HFF-Myc (cell line): Measurements from ENCODE around the gene KIR2DL3.
"Not testable (repeated sequence)": the region's sequence is repeated elsewhere in the genome, so short reads cannot be mapped to it uniquely, and the experiment has no call there.

Experiments used
- DNase-seq: peaks from one replicate; pipeline ENCODE4 v3.0.0-alpha.2; 2011; ENCODE audit warnings: low read depth; ENCODE audit errors: extremely low read depth
- H3K4me3 ChIP-seq: replicated peaks from 2 replicates; pipeline ENCODE4 v1.5.1; 2011; ENCODE audit warnings: low read depth, mild to moderate bottlenecking, control low read depth, low read length

Gene KIR2DL3

DNA sequence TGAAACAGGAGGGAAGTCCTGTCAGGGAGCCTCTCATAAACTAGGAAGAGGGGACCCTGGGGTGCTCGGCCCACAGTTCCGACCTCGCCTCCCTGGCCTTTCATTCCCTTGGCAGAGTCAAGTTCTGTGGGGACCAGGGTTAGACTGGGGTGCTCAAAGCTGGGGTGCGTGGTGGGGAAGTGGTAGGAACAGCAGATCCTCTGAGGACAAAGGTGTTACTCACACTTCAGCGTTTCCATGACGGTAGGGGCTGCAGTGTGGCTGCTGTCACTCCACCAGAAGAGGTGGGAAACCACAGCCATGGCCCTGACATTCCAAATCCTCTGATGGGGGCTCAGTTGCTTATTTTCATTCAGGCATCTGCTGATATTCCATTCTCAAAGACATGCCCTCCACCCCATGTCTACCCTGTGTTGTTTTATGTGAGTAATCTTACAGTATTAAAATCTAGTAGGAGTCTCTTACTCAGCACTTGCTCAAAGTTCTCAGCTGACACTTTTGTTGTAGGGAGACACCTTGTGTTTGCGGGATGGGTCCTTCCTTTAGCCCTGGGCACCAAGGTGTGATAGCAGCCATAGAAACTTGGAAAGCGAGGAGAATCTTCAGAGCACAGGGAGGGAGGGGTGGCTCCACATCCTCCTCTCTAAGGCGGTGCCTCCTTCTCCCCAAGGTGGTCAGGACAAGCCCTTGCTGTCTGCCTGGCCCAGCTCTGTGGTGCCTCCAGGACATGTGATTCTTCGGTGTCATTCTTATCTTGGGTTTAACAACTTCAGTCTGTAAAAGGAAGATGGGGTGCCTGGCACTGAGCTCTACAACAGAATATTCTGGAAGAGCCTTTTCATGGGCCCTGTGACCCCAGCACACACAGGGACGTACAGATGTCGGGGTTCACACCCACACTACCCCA is 18.1 kb downstream of the KIR2DL3 start:
- H3K4me3 ChIP-seq, result not testable (repeated sequence)

DNA sequence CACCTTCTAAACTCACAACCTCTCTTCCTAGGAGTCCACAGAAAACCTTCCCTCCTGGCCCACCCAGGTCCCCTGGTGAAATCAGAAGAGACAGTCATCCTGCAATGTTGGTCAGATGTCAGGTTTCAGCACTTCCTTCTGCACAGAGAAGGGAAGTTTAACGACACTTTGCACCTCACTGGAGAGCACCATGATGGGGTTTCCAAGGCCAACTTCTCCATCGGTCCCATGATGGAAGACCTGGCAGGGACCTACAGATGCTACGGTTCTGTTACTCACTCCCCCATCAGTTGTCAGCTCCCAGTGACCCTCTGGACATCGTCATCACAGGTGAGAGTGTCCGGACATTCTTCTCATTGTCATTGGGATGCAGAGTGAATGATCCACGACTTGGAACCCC is 20.3 kb downstream of the KIR2DL3 start:
- H3K4me3 ChIP-seq, DNase-seq: not testable (repeated sequence)

More for the DNA sequence above, 18.1 kb downstream of the KIR2DL3 start:
- DNase-seq, result not testable (repeated sequence)

- H3K4me3 ChIP-seq, DNase-seq: not testable (repeated sequence)
Observed at GRCh38 chr19:54764219-54764618, 25.9 kb downstream of the KIR2DL3 start.

DNA sequence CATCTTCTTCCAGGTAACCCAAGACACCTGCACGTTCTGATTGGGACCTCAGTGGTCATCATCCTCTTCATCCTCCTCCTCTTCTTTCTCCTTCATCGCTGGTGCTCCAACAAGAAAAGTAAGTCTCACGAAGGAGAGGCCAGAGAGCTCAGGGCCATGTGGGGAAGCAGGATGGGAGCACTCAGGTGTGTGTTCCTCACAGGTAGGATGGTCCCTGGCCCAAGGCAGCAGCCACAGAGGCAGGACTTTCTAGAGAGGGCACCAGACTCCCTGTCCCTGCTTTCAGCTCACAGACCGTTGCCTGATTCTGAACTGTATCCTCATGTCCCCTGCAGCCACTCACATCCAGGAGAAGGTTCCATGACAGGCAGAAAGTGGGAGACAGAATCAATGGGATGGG is 28.2 kb downstream of the KIR2DL3 start:
- not testable (repeated sequence) for H3K4me3 ChIP-seq, DNase-seq

DNA sequence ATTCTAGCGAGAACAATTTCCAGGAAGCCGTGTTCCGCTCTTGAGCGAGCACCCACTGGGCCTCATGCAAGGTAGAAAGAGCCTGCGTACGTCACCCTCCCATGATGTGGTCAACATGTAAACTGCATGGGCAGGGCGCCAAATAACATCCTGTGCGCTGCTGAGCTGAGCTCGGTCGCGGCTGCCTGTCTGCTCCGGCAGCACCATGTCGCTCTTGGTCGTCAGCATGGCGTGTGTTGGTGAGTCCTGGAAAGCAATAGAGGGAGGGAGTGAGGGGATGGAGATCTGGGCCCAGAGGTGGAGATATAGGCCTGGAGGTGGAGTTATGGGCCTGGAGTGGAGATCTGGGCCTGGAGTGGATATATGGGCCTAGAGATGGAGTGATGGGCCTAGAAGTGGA is 31.3 kb downstream of the KIR2DL3 start, which contains the start of gene KIR2DL1:
TSS of gene KIR2DL1 (plus strand) at position 148 of the 400 bp plus-strand sequence. CDS start at position 206, 58 bp downstream.
- DNase-seq, H3K4me3 ChIP-seq: not testable (repeated sequence)

DNA sequence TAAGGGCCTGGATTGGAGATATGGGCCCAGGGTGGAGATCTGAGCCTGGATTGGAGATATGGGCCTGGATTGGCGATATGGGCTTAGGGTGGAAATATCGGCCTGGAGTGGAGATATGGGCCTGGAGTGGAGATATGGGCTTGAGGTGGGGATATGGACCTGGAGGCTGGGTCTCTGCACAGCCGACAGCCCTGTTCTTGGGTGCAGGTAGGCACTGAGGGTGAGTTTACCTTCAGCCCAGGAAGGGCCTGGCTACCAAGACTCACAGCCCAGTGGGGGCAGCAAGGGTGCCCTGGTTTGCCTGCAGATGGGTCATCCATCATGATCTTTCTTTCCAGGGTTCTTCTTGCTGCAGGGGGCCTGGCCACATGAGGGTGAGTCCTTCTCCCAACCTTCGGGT is 32.2 kb downstream of the KIR2DL3 start:
- not testable (repeated sequence) for H3K4me3 ChIP-seq

DNA sequence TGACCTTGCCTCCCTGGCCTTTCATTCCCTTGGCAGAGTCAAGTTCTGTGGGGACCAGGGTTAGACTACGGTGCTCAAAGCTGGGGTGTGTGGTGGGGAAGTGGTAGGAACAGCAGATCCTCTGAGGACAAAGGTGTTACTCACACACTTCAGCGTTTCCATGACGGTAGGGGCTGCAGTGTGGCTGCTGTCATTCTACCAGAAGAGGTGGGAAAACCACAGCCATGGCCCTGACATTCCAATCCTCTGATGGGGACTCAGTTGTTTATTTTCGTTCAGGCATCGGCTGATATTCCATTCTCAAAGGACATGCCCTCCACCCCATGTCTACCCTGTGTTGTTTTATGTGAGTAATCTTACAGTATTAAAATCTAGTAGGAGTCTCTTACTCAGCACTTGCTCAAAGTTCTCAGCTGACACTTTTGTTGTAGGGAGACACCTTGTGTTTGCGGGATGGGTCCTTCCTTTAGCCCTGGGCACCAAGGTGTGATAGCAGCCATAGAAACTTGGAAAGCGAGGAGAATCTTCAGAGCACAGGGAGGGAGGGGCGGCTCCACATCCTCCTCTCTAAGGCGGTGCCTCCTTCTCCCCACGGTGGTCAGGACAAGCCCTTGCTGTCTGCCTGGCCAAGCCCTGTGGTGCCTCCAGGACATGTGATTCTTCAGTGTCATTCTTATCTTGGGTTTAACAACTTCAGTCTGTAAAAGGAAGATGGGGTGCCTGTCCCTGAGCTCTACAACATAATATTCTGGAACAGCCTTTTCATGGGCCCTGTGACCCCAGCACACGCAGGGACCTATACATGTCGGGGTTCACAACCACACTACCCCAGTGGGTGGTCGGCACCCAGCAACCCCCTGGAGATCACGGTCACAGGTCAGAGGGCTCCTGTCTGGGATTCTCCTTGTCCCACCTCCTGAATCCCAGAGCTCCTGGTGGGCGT is 33.0 kb downstream of the KIR2DL3 start:
- DNase-seq, H3K4me3 ChIP-seq: not testable (repeated sequence)

More for the DNA sequence above, 32.2 kb downstream of the KIR2DL3 start:
- not testable (repeated sequence) for DNase-seq

- not testable (repeated sequence) for H3K4me3 ChIP-seq, DNase-seq
Observed at GRCh38 chr19:54772666-54773065, 34.4 kb downstream of the KIR2DL3 start.

- not testable (repeated sequence) for DNase-seq, H3K4me3 ChIP-seq
Observed at GRCh38 chr19:54775095-54775815, 36.9 kb downstream of the KIR2DL3 start.

DNA sequence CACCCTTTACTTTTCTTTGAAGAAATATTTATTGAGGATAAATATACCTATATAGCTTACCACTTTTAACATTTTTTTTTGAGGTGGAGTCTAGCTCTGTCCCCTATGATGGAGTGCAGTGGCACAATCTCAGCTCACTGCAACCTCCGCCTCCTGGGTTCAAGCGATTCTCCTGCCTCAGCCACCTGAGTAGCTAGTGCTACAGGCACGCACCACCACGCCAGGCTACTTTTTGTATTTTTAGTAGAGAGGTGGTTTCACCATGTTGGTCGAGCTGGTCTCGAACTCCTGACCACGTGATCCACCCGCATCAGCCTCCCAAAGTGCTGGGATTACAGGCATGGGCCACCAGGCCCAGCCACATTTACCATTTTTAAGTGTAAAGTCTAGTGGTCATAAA is 37.5 kb downstream of the KIR2DL3 start:
- not testable (repeated sequence) for H3K4me3 ChIP-seq, DNase-seq

DNA sequence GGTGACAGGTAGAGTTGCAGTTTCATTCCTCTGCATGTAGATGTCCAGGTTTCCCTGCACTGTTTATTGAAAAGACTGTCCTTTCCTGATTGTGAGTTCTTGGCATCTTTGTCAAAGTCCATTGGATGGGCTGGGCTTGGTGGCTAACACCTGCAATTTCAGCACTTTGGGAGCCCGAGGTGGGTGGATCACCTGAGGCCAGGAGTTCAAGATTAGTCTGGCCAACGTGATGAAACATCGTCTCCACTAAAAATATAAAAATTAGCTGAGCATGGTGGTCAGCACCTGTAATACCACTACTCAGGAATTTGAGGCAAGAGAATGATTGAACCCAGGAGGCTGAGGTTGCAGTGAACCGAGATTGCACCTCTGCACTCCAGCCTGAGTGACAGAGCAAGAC is 39.5 kb downstream of the KIR2DL3 start:
- not testable (repeated sequence) for DNase-seq, H3K4me3 ChIP-seq

DNA sequence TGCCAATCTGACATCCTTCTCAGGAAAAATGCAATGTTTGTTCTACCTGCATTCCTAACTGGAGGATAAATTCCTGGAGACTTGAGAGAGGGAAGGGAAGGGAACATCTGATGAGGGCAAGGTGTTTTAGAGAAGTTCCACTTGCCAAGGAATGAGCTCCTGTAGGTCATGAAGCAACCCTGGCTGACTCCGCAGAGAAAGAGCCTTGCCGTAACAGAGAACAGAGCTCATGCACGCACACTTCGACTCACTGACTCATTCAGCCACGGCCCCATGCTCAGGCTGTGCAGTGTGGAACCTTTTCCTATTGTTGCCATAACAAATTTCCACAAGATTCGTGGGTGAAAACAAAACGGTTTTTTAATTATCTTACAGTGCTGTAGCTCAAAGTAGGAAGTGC is 40.6 kb downstream of the KIR2DL3 start:
- DNase-seq, H3K4me3 ChIP-seq: not testable (repeated sequence)

- DNase-seq, H3K4me3 ChIP-seq: not testable (repeated sequence)
Observed at GRCh38 chr19:54782916-54783315, 44.6 kb downstream of the KIR2DL3 start.

- DNase-seq, H3K4me3 ChIP-seq: not testable (repeated sequence)
Observed at GRCh38 chr19:54786091-54786723, 47.9 kb downstream of the KIR2DL3 start.

DNA sequence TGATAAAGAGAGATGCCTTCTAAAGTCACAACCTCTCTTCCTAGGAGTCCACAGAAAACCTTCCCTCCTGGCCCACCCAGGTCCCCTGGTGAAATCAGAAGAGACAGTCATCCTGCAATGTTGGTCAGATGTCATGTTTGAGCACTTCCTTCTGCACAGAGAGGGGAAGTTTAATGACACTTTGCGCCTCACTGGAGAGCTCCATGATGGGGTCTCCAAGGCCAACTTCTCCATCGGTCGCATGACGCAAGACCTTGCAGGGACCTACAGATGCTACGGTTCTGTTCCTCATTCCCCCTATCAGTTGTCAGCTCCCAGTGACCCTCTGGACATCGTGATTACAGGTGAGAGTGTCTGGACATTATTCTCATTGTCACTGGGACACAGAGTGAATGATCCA is 49.8 kb downstream of the KIR2DL3 start:
- not testable (repeated sequence) for H3K4me3 ChIP-seq, DNase-seq
